ENCODE measurements around the gene LDAF1. TPM values are rescaled to one million over a fixed set of nuclear protein-coding genes. Genes with fewer than 3 reads are reported as not detected.

LDAF1 gene
- total and polyA plus RNA-seq, 10 of the 15 experiments (the other 5 are each of a cell fraction or from before 2014, with no cell fraction given), result 4.6 to 21.4 (median 6.6) TPM

GRCh38 chr16:21223787-21224186, 65.3 kb downstream of the LDAF1 start:
- no TSS peak for BruUV-seq (replicated peaks)
- Histone ChIP-seq H3K36me3 (ENCODE audit: control insufficient read depth in 2 of 2, insufficient read depth in 2 of 2, low read length in 1 of 2) (no peaks in the 10 kb centered on the region), H3K27me3 (replicated peaks in 1 of 2; ENCODE audit: control insufficient read depth in 2 of 2, insufficient read depth in 2 of 2, low read length in 1 of 2) (no peaks in the 10 kb centered on the region; a peak in 2 of 4 replicates), H3K4me1 (ENCODE audit: control insufficient read depth, insufficient read depth, low read length) (no peaks in the 10 kb centered on the region), H3K9me3 (replicated peaks; ENCODE audit: control insufficient read depth, insufficient read depth, low read length) (no peaks in the 10 kb centered on the region; the same call in 2 of the 3 replicates), H3K79me2 (ENCODE audit: control insufficient read depth, insufficient read depth, low read length) (no peaks in the 10 kb centered on the region), H3K4me2 (ENCODE audit: control insufficient read depth, insufficient read depth) (no peak overlapping the region), H3K4me3 (no peak overlapping the region), H3K9ac (ENCODE audit: control insufficient read depth, insufficient read depth, low read length) (no peak overlapping the region), H2AFZ (ENCODE audit: control insufficient read depth, low read depth, low read length) (no peak overlapping the region), H3K27ac (ENCODE audit: control insufficient read depth, insufficient read depth) (no peak overlapping the region), H4K20me1 (ENCODE audit: control insufficient read depth, insufficient read depth) (no peaks in the 10 kb centered on the region)
- in situ Hi-C loops (cut with MboI) (no loop called here), intact Hi-C loops (cut with micrococcal nuclease; ENCODE audit: unreplicated experiment) (no loop called here)
- WGBS (ENCODE audit: insufficient coverage, insufficient replicate concordance, low lambda C conversion rate, missing lambda C conversion rate), result 33% methylated on average over 9 of the region's 9 CpGs
- TF ChIP-seq KLF5 (IDR thresholded peaks at IDR 0.05; ENCODE audit: partially characterized antibody) (no peak), SUZ12 (IDR thresholded peaks at IDR 0.05; ENCODE audit: unreplicated experiment) (no peak), POLR2AphosphoS5 (IDR thresholded peaks at IDR 0.05; ENCODE audit: low read length) (no peak), ZBTB40 (IDR thresholded peaks at IDR 0.05; ENCODE audit: borderline replicate concordance) (no peak), SRF (IDR thresholded peaks at IDR 0.05; ENCODE audit: low read depth in 2 of 2, low read length in 2 of 2) (no peak), CEBPB (IDR thresholded peaks at IDR 0.05; ENCODE audit: borderline replicate concordance in 1 of 2, low read depth in 2 of 2, low read length in 2 of 2) (no peak), ESRRA (IDR thresholded peaks at IDR 0.05; ENCODE audit: low read length) (no peak), PKNOX1 (IDR thresholded peaks at IDR 0.05) (no peak), ZNF24 (IDR thresholded peaks at IDR 0.05) (no peak), PRDM15 (CRISPR knock-in tag; IDR thresholded peaks at IDR 0.05) (no peak), ATF7 (IDR thresholded peaks at IDR 0.05; ENCODE audit: low read depth) (no peak), PAX5 (IDR thresholded peaks at IDR 0.05; ENCODE audit: borderline replicate concordance, low read depth, low read length) (no peak), RB1 (IDR thresholded peaks at IDR 0.05; ENCODE audit: borderline replicate concordance) (no peak), TARDBP (IDR thresholded peaks at IDR 0.05; ENCODE audit: borderline replicate concordance) (no peak), SIN3A (IDR thresholded peaks at IDR 0.05; ENCODE audit: low read depth, low read length) (no peak), CBX3 (IDR thresholded peaks at IDR 0.05; ENCODE audit: borderline replicate concordance, low read depth) (no peak)
- ChIA-PET POLR2A (no interaction called here), CTCF (no interaction called here), SMC1A (ENCODE audit: uncharacterized antibody, unreplicated experiment) (interaction anchor here (1.2 kb wide), 1 partner anchor 50 kb away, joined by 3 read pairs; no protein-coding TSS in a partner anchor), RAD21 (ENCODE audit: unreplicated experiment) (no interaction called here)
- DNase-seq (ENCODE audit: low read depth, low spot score) (no peak), FAIRE-seq (no peak), ATAC-seq (no peak)
